BE2C (cell line): Measurements from ENCODE around the gene TLCD3B.

Experiments used
- DNase-seq: peaks from one replicate; pipeline ENCODE4 v3.0.0-alpha.2; 2020
- H3K27me3 ChIP-seq: fragments of 250-450 bp; sonication (Bioruptor Pico); 2 replicates; pipeline ENCODE4 v1.5.1; 2020; ENCODE audit warnings: mild to moderate bottlenecking
- H3K36me3 ChIP-seq: fragments of 250-450 bp; sonication (Bioruptor Pico); 2 replicates; pipeline ENCODE4 v1.5.1; 2020; ENCODE audit warnings: mild to moderate bottlenecking
- H3K4me1 ChIP-seq: fragments of 250-450 bp; sonication (Bioruptor Pico); 2 replicates; pipeline ENCODE4 v1.5.1; 2020
- H3K4me3 ChIP-seq: 2 replicates; pipeline ENCODE4 v1.5.1; 2011; ENCODE audit warnings: low read depth, low read length
- H3K9me3 ChIP-seq: fragments of 250-450 bp; sonication (Bioruptor Pico); 2 replicates; pipeline ENCODE4 v1.5.1; 2020
- CTCF ChIP-seq: IDR thresholded peaks from 2 replicates; pipeline ENCODE4 v1.5.1; 2012; ENCODE audit warnings: mild to moderate bottlenecking, low read depth, low read length

Gene TLCD3B

GRCh38 chr16:29990034-29990433 lies 41.0 kb downstream of the TLCD3B start:
- no peaks in the 10 kb centered on the region for H3K4me1 ChIP-seq
- no peak overlapping the region for H3K4me3 ChIP-seq
- no peaks in the 10 kb centered on the region for H3K27me3 ChIP-seq
- no peak for TF ChIP-seq CTCF
- H3K9me3 ChIP-seq: no peaks in the 10 kb centered on the region
- peaks cover 72% of the 10 kb centered on the region for H3K36me3 ChIP-seq
- no peak for DNase-seq

GRCh38 chr16:29989111-29989858 lies 41.8 kb downstream of the TLCD3B start:
- Histone ChIP-seq H3K27me3 (no peaks in the 10 kb centered on the region), H3K4me1 (no peaks in the 10 kb centered on the region), H3K4me3 (no peak overlapping the region), H3K9me3 (no peaks in the 10 kb centered on the region), H3K36me3 (peaks cover 79% of the 10 kb centered on the region)
- DNase-seq: no peak
- no peak for TF ChIP-seq CTCF

GRCh38 chr16:29988346-29989075 lies 42.6 kb downstream of the TLCD3B start:
- Histone ChIP-seq H3K9me3 (no peaks in the 10 kb centered on the region), H3K27me3 (no peaks in the 10 kb centered on the region), H3K36me3 (peaks cover 81% of the 10 kb centered on the region), H3K4me1 (no peaks in the 10 kb centered on the region), H3K4me3 (no peak overlapping the region)
- no peak for TF ChIP-seq CTCF
- no peak for DNase-seq

- DNase-seq: no peak
- Histone ChIP-seq H3K9me3 (no peaks in the 10 kb centered on the region), H3K4me1 (no peaks in the 10 kb centered on the region), H3K4me3 (no peak overlapping the region), H3K27me3 (no peaks in the 10 kb centered on the region), H3K36me3 (peaks cover 82% of the 10 kb centered on the region)
- no peak for TF ChIP-seq CTCF
These were observed 43.5 kb downstream of the TLCD3B start for GRCh38 chr16:29987371-29988085.

GRCh38 chr16:29986931-29987330 lies 44.1 kb downstream of the TLCD3B start:
- TF ChIP-seq CTCF: no peak
- Histone ChIP-seq H3K4me3 (no peak overlapping the region), H3K9me3 (no peaks in the 10 kb centered on the region), H3K4me1 (no peaks in the 10 kb centered on the region), H3K36me3 (peaks cover 84% of the 10 kb centered on the region), H3K27me3 (no peaks in the 10 kb centered on the region)
- no peak for DNase-seq

- Histone ChIP-seq H3K4me3 (no peak overlapping the region), H3K9me3 (no peaks in the 10 kb centered on the region), H3K27me3 (no peaks in the 10 kb centered on the region), H3K36me3 (peaks cover 88% of the 10 kb centered on the region), H3K4me1 (no peaks in the 10 kb centered on the region)
- DNase-seq: no peak
- no peak for TF ChIP-seq CTCF
These were observed 44.8 kb downstream of the TLCD3B start for GRCh38 chr16:29986231-29986630.
